ENCODE results near the gene KMT2B. TPM values are rescaled to one million over a fixed set of nuclear protein-coding genes. Genes with fewer than 3 reads are reported as not detected.

Gene KMT2B
- total and polyA plus RNA-seq, 2 experiments from 2014 or later, result 15.8 to 49.8 TPM

- H3K27me3 Mint-ChIP-seq (ENCODE audit: insufficient read depth, low read depth, poor library complexity), result peaks cover 38% of the 10 kb centered on the region
- no peak overlapping the region for H3K27ac ChIP-seq (ENCODE audit: low read depth)
- H3K27ac Mint-ChIP-seq, result peak overlapping the region; percentile 92
- H3K36me3 ChIP-seq (ENCODE audit: insufficient read depth), result peaks cover 6% of the 10 kb centered on the region; the same call in 1 of the 2 replicates
- H3K9me3 Mint-ChIP-seq, result no peaks in the 10 kb centered on the region; the same call in 2 of the 3 replicates
- peak overlapping the region; percentile 93 for H3K4me2 ChIP-seq
- peak overlapping the region; percentile 83 for H3K4me3 Mint-ChIP-seq
- peak; percentile 15 for ATAC-seq
- peak overlapping the region; percentile 94 for H3K4me3 ChIP-seq
- H3K9me2 ChIP-seq (ENCODE audit: insufficient read depth), result no peaks in the 10 kb centered on the region
- peaks cover 15% of the 10 kb centered on the region for H3K4me1 Mint-ChIP-seq
- peak overlapping the region; percentile 90 for H2AFZ ChIP-seq
- H3K36me3 Mint-ChIP-seq (ENCODE audit: low read depth), result peaks cover 26% of the 10 kb centered on the region
- H4K20me1 ChIP-seq (replicated peaks; ENCODE audit: insufficient read depth), result peaks cover 3% of the 10 kb centered on the region
- H3F3A ChIP-seq (replicated peaks; ENCODE audit: low read depth), result peaks cover 9% of the 10 kb centered on the region; the same call in 1 of the 2 replicates
- peak; percentile 52 for DNase-seq (ENCODE audit: low spot score)
- peaks cover 4% of the 10 kb centered on the region for H3K4me1 ChIP-seq (ENCODE audit: insufficient read depth)
- H3K27me3 ChIP-seq (ENCODE audit: insufficient read depth), result peaks cover 28% of the 10 kb centered on the region
- TF ChIP-seq JUNB (IDR thresholded peaks at IDR 0.05; ENCODE audit: unreplicated experiment) (no peak), EZH2phosphoT487 (IDR thresholded peaks at IDR 0.05; ENCODE audit: unreplicated experiment) (no peak), CREB1 (CRISPR knock-in tag; IDR thresholded peaks at IDR 0.05; ENCODE audit: low read depth) (no peak)
- TF ChIP-seq, protein P1, sequence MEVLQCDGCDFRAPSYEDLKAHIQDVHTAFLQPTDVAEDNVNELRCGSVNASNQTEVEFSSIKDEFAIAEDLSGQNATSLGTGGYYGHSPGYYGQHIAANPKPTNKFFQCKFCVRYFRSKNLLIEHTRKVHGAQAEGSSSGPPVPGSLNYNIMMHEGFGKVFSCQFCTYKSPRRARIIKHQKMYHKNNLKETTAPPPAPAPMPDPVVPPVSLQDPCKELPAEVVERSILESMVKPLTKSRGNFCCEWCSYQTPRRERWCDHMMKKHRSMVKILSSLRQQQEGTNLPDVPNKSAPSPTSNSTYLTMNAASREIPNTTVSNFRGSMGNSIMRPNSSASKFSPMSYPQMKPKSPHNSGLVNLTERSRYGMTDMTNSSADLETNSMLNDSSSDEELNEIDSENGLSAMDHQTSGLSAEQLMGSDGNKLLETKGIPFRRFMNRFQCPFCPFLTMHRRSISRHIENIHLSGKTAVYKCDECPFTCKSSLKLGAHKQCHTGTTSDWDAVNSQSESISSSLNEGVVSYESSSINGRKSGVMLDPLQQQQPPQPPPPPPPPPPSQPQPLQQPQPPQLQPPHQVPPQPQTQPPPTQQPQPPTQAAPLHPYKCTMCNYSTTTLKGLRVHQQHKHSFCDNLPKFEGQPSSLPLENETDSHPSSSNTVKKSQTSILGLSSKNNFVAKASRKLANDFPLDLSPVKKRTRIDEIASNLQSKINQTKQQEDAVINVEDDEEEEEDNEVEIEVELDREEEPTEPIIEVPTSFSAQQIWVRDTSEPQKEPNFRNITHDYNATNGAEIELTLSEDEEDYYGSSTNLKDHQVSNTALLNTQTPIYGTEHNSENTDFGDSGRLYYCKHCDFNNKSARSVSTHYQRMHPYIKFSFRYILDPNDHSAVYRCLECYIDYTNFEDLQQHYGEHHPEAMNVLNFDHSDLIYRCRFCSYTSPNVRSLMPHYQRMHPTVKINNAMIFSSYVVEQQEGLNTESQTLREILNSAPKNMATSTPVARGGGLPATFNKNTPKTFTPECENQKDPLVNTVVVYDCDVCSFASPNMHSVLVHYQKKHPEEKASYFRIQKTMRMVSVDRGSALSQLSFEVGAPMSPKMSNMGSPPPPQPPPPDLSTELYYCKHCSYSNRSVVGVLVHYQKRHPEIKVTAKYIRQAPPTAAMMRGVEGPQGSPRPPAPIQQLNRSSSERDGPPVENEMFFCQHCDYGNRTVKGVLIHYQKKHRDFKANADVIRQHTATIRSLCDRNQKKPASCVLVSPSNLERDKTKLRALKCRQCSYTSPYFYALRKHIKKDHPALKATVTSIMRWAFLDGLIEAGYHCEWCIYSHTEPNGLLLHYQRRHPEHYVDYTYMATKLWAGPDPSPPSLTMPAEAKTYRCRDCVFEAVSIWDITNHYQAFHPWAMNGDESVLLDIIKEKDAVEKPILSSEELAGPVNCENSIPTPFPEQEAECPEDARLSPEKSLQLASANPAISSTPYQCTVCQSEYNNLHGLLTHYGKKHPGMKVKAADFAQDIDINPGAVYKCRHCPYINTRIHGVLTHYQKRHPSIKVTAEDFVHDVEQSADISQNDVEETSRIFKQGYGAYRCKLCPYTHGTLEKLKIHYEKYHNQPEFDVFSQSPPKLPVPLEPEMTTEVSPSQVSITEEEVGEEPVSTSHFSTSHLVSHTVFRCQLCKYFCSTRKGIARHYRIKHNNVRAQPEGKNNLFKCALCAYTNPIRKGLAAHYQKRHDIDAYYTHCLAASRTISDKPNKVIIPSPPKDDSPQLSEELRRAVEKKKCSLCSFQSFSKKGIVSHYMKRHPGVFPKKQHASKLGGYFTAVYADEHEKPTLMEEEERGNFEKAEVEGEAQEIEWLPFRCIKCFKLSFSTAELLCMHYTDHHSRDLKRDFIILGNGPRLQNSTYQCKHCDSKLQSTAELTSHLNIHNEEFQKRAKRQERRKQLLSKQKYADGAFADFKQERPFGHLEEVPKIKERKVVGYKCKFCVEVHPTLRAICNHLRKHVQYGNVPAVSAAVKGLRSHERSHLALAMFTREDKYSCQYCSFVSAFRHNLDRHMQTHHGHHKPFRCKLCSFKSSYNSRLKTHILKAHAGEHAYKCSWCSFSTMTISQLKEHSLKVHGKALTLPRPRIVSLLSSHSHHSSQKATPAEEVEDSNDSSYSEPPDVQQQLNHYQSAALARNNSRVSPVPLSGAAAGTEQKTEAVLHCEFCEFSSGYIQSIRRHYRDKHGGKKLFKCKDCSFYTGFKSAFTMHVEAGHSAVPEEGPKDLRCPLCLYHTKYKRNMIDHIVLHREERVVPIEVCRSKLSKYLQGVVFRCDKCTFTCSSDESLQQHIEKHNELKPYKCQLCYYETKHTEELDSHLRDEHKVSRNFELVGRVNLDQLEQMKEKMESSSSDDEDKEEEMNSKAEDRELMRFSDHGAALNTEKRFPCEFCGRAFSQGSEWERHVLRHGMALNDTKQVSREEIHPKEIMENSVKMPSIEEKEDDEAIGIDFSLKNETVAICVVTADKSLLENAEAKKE (CRISPR knock-in tag; IDR thresholded peaks at IDR 0.05), result no peak
- H3K79me2 ChIP-seq (replicated peaks; ENCODE audit: insufficient read depth), result peaks cover 13% of the 10 kb centered on the region
These were observed 39.5 kb downstream of the KMT2B start for GRCh38 chr19:35757231-35757748.
